ENCODE results near the gene ITIH5.

- TF ChIP-seq POLR2AphosphoS5 (IDR thresholded peaks at IDR 0.05; ENCODE audit: low read depth, low read length): no peak
- no peak for TF ChIP-seq POLR2A (IDR thresholded peaks at IDR 0.05; ENCODE audit: low read depth, low read length)
- no peak for TF ChIP-seq TAF1 (IDR thresholded peaks at IDR 0.05; ENCODE audit: low read depth, low read length)
- no peak for TF ChIP-seq SPI1 (IDR thresholded peaks at IDR 0.05; ENCODE audit: low read depth, low read length)
Observed at GRCh38 chr10:7703140-7703539, 36.4 kb upstream of the ITIH5 start, which contains the start of gene ITIH2.

Measured in GM12891 (cell line).